Colonic mucosa (tissue), 4 donors: Measurements from ENCODE around the gene MBD6. TPM values are rescaled to one million over a fixed set of nuclear protein-coding genes. Genes with fewer than 3 reads are reported as not detected.
"Not testable (repeated sequence)": the region's sequence is repeated elsewhere in the genome, so short reads cannot be mapped to it uniquely, and the experiment has no call there.

Source experiments
- DNase-seq: peaks from one replicate; pipeline ENCODE4 v3.0.0-alpha.2; 2020
- H3K27ac ChIP-seq: fragments of 200-600 bp; one replicate; pipeline ENCODE4 v1.8.0; 2021
- H3K27me3 ChIP-seq: fragments of 200-600 bp; one replicate; pipeline ENCODE4 v1.8.0; 2021
- H3K36me3 ChIP-seq: fragments of 200-600 bp; one replicate; pipeline ENCODE4 v1.8.0; 2021
- H3K4me1 ChIP-seq: fragments of 200-600 bp; one replicate; pipeline ENCODE4 v1.8.0; 2021; ENCODE audit warnings: mild to moderate bottlenecking
- H3K4me3 ChIP-seq: fragments of 200-600 bp; one replicate; pipeline ENCODE4 v1.8.0; 2021
- H3K9ac ChIP-seq, 2 donors: one replicate each; pipeline ENCODE4 v1.7.0; 2013; ENCODE audit warnings: control low read depth in 2 of 2, low read depth in 2 of 2, low read length in 2 of 2
- H3K9me3 ChIP-seq: fragments of 200-600 bp; one replicate; pipeline ENCODE4 v1.8.0; 2021
- intact Hi-C: fragments of 100-400 bp; cut with DNase I; formaldehyde crosslinking; loops from one replicate; pipeline ENCODE4 v1.14.1; 2022
- total RNA-seq, 2 donors: library from RNA; stranded (reverse); fragmentation: NEBNext Ultra II Directional in 1 of 2; extraction: Animal tissue kit (Norgen Biotek cat#: 25700) in 1 of 2; gene quantifications; one replicate each; pipeline ENCODE4 v1.2.1, GENCODE V29; 2021
- TF ChIP-seq, protein P1 (sequence below): fragments of 200-600 bp; IDR thresholded peaks from one replicate; pipeline ENCODE4 v1.8.0; 2022; ENCODE audit warnings: antibody characterized with exemption, mild to moderate bottlenecking
- donor health status: healthy.
- donor health status: DM: no; HTN: no; CAD: no.
- donor health status: DM: no; HTN: no; CAD: no.

MBD6 gene
- total RNA-seq, 2 donors from 2014 or later: 95.4 to 133 TPM

DNA sequence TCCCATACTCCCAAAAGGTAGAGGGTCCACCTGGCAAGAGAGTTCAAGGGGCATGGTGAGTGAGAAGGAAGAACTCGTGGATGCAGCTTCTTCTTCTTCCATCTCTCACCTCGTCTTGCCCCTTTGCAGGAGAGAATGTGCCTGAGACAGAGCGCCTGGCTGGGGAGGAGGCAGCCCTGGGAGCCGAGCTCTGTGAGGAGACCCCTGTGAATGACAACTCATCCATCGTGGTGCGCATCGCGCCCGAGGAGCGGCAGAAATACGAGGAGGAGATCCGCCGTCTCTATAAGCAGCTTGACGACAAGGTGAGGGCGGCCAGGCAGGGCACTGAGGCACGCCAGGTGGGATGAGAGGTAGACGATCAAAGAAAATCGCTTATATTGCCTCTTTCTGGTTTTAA lies 47.2 kb downstream of the MBD6 start:
- no peaks in the 10 kb centered on the region for H3K4me1 ChIP-seq
- intact Hi-C loops: no loop called here
- no peaks in the 10 kb centered on the region for H3K9me3 ChIP-seq
- no peak overlapping the region for H3K27ac ChIP-seq
- H3K27me3 ChIP-seq: no peaks in the 10 kb centered on the region
- H3K36me3 ChIP-seq: no peaks in the 10 kb centered on the region
- TF ChIP-seq, protein P1, sequence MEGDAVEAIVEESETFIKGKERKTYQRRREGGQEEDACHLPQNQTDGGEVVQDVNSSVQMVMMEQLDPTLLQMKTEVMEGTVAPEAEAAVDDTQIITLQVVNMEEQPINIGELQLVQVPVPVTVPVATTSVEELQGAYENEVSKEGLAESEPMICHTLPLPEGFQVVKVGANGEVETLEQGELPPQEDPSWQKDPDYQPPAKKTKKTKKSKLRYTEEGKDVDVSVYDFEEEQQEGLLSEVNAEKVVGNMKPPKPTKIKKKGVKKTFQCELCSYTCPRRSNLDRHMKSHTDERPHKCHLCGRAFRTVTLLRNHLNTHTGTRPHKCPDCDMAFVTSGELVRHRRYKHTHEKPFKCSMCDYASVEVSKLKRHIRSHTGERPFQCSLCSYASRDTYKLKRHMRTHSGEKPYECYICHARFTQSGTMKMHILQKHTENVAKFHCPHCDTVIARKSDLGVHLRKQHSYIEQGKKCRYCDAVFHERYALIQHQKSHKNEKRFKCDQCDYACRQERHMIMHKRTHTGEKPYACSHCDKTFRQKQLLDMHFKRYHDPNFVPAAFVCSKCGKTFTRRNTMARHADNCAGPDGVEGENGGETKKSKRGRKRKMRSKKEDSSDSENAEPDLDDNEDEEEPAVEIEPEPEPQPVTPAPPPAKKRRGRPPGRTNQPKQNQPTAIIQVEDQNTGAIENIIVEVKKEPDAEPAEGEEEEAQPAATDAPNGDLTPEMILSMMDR: no peak
- no peak overlapping the region for H3K4me3 ChIP-seq
- H3K9ac ChIP-seq: no peak overlapping the region
- DNase-seq: no peak

DNA sequence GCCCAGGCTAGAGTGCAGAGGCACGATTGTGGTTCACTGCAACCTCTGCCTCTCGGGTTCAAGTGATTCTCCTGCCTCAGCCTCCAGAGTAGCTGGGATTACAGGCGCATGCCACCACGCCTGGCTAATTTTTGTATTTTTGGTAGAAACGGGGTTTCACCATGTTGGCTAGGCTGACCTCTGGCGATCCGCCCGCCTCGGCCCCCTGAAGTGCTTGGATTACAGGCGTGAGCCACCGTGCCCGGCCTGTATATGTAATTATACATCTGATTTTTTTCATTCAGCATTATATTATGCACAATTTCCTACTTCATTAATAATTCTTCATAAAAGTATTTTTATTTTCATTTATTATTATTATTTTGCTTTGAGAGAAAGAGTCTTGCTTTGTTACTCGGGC lies 47.8 kb downstream of the MBD6 start:
- H3K4me3 ChIP-seq, H3K4me1 ChIP-seq, intact Hi-C loops, H3K9me3 ChIP-seq, H3K9ac ChIP-seq, H3K27me3 ChIP-seq, H3K36me3 ChIP-seq, H3K27ac ChIP-seq, DNase-seq: not testable (repeated sequence)

GRCh38 chr12:57571926-57572762 lies 49.5 kb downstream of the MBD6 start:
- Histone ChIP-seq H3K9me3 (no peaks in the 10 kb centered on the region), H3K4me1 (no peaks in the 10 kb centered on the region), H3K4me3 (no peak overlapping the region), H3K9ac (no peak overlapping the region), H3K36me3 (no peaks in the 10 kb centered on the region), H3K27ac (no peak overlapping the region), H3K27me3 (no peaks in the 10 kb centered on the region)
- intact Hi-C loops: no loop called here
- DNase-seq: no peak
- TF ChIP-seq, protein P1: no peak

DNA sequence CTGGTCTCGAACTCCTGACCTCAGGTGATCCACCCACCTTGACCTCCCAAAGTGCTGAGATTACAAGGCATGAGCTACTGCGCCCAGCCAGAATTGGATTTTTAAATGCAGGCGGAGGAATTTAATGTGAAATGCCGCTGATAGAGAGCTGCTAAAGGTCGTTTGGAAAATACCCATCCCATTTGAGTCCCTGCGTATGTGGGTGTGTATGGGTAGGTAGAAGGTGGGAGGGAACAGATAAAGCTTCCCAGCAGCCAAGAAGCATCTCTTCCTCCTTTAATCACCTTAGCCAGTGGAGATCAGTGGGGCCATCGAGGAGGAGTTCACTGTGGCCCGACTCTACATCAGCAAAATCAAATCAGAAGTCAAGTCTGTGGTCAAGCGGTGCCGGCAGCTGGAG lies 52.2 kb downstream of the MBD6 start:
- H3K4me1 ChIP-seq: no peaks in the 10 kb centered on the region
- H3K27ac ChIP-seq: no peak overlapping the region
- DNase-seq: no peak
- no peaks in the 10 kb centered on the region for H3K27me3 ChIP-seq
- no peaks in the 10 kb centered on the region for H3K36me3 ChIP-seq
- intact Hi-C loops: no loop called here
- TF ChIP-seq, protein P1: no peak
- H3K9ac ChIP-seq: no peak overlapping the region
- H3K9me3 ChIP-seq: no peaks in the 10 kb centered on the region
- H3K4me3 ChIP-seq: no peak overlapping the region

GRCh38 chr12:57575771-57576612 lies 53.4 kb downstream of the MBD6 start:
- H3K36me3 ChIP-seq: no peaks in the 10 kb centered on the region
- no peak overlapping the region for H3K27ac ChIP-seq
- H3K4me1 ChIP-seq: no peaks in the 10 kb centered on the region
- no peak overlapping the region for H3K9ac ChIP-seq
- intact Hi-C loops: no loop called here
- H3K9me3 ChIP-seq: no peaks in the 10 kb centered on the region
- no peak overlapping the region for H3K4me3 ChIP-seq
- no peaks in the 10 kb centered on the region for H3K27me3 ChIP-seq
- DNase-seq: no peak
- TF ChIP-seq, protein P1: no peak
